ENCODE results near the gene SLC3A2.
"Not testable (repeated sequence)": the region's sequence is repeated elsewhere in the genome, so short reads cannot be mapped to it uniquely, and the experiment has no call there.

The SLC3A2 gene

DNA sequence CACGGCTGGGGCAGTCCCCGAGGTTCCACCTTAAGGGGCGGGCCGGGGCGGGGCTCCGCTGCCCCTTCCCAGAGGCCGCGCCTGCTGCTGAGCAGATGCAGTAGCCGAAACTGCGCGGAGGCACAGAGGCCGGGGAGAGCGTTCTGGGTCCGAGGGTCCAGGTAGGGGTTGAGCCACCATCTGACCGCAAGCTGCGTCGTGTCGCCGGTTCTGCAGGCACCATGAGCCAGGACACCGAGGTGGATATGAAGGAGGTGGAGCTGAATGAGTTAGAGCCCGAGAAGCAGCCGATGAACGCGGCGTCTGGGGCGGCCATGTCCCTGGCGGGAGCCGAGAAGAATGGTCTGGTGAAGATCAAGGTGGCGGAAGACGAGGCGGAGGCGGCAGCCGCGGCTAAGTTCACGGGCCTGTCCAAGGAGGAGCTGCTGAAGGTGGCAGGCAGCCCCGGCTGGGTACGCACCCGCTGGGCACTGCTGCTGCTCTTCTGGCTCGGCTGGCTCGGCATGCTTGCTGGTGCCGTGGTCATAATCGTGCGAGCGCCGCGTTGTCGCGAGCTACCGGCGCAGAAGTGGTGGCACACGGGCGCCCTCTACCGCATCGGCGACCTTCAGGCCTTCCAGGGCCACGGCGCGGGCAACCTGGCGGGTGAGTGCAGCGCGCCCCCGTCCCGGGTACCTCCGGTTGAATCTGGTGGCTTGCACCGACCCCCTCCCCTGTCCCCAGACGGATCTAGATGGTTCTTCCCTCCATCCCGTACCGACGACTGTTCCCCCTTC lies at the start of gene SLC3A2:
SLC3A2 (plus strand) TSS at position 94 of the 776 bp plus-strand sequence; CDS start at position 222, 128 bp downstream.
- FAIRE-seq: no peak

DNA sequence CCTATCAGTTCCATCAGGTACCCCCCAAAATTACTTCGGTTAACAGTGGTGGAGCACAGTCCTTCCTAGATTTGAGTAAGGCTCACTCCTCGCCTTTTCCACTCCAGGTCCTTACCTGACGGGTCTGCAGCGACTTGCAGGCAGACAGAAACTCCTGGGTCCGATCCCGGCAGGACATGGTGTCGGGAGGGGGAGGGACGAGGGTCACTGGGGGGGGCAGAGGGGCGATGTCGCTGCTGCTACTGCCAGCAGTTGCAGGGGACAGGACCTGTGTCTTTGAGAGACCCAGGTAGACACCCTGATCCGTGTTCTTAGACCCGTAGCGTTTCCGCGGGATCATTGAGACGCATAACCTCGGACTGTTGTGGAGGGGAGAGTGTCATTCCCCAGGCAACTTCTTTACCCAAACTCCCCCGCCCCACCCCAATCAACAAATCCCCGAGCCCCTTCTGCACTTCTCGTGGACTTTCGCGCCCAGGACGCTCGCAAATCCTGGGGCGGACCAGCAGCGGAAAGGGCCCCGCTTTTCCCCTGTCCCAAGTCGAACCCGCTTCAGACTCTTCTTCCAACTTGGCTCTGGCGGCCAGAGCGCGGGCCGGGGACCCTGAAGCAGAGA lies 49.7 kb upstream of the SLC3A2 start:
- no peak for FAIRE-seq

DNA sequence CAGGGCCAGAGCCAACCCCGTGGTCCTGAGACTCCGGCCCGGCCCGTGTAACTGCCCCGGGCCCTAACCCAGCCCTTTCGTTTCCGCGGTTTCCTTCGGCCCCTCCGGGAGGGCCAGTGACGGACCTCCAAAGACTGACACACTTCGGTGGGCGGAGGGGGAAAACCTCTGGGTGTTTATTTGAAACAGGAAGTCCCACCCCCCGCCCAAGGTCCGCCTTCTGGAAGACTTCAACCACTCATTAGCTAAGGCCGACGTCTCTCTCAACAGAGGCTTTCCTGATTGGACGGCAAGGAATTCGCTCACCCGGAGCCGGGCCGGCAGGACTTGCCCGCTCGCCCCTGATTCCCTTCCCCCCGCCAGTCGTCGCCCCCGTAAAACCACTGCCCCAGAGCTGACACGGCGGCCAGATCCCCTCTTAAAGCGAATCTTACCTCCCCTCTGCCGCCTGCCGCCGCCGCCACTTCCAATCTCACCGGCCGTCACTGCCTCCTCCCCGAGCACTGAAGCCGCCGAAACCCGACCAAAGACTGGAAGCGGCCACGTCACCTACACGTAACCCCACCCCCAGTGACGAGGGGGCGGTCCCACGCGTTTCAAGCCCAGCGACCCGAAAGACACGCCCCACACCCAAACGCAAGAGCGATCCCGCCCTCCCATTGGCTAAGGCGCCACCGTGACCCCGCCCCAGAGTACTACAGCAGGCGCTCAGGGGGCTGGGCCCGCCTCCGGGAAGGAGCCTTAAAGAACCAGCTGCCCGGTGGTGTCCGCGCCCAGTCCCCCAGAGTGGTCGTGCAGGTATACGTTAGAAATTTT lies 49.0 kb upstream of the SLC3A2 start, which contains the start of gene STX5:
STX5 (minus strand) TSS at position 532 of the 816 bp plus-strand sequence. CDS start 808 bp downstream, outside the sequence.
- FAIRE-seq: peak; percentile 18

DNA sequence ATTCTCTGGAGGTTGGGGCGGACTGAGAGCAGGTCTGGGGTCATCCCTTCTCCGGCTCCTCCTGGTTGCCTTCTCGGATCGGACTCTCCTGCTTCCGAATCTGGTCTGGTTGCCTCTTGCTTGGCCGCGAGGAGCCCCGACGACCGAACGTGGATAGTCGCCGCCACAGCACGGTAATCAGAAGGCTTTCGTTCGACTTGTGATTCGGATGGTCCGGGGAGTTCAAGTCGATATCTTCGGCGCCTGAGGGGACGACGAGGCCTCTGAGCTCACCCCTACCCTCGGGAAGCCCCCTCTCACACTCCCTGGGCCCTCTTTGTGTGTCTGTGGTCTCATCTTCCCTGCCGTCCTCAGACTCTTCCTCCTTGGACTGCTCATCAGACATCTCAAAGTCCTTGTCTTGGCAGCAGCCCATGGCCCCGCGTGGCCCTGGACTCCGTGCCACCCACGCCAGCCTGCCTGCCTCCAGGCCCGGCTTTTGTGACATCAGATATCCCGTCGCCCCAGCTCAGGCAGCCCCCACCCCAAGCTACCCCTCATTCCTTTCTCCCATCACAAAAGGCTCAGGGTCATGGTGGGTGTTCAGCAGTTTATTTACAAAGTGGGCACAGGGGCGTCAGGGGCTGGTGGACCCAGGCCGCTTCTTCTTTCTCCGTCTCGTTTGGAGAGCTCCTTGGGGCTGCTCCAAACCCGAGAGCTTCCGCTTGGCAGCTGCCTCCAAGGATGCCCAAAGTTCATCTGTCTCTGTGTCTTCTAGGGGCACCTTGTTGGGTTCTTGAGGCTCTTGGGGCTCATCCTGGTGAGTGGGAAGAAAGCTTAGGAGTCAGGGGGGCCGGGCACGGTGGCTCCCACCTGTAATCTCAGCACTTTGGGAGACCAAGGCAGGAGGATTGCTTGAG lies 48.1 kb upstream of the SLC3A2 start, which contains the start of gene TEX54:
TEX54 (minus strand) TSS at position 506 of the 899 bp plus-strand sequence.
- no peak for FAIRE-seq

DNA sequence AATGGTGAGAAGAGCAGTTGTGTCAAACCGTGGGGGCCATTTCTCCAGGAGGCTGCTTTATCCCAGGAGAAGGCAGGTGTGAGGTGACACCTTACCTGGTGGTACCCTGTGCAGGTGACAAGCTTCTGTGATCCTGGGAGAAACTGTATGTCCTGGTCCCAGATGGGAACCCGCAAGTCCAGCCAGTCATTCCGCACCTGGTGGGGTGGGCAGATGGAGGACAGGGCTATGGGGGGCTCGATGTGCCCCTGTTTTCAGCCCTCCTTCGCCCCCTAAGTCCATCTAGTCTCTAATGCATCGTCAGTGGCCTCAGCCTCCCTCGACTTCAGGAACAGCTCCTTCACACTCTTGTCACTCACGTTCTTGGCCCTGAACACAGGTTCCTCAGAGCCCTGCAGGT lies 45.4 kb upstream of the SLC3A2 start:
- no peak for FAIRE-seq

DNA sequence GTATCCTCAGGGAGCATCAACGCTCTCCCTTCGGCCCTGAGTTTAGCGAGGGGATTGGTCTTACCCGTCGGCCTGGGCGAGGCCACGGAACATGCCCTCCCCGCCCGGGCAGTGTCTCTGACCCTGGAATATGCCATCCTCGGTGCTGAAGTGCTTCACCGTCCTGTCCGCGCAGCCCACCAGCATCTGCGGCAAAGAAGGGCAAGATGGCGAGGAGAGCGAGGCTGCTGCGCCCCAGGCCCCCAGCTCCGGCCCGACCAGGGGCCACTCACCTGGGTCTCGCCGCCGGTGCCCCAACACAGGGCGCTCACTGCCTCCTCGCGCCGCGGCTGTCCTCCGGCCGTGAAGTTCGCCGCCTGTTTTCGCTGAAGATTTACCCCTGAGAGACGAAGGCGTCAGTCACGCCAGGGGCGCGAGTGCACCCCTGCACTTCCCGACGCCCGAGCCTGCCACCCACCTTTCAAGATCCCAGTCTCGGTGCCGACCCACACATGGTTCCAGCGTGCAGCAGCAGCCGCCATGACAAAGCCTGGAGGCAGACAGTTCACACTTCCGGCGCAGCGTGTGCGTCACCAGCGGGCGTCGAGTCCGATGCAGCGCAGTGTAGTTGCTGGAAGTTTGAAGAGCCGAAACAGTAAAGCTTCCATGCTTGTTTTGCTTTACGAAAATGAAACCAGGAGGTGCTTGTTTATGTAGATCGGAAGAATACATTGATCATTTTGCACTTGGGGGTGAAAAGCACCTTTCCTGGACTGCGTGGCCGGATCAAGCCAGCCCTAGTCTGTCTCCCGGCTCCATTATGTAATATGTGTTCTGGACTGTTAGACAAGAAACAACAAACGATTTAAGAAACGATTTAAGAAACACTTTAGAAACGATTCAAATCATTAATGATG lies 41.4 kb upstream of the SLC3A2 start, which contains the start of gene WDR74:
WDR74 (minus strand) TSS at position 541 of the 896 bp plus-strand sequence; CDS start at position 521, 20 bp downstream.
- FAIRE-seq: no peak

DNA sequence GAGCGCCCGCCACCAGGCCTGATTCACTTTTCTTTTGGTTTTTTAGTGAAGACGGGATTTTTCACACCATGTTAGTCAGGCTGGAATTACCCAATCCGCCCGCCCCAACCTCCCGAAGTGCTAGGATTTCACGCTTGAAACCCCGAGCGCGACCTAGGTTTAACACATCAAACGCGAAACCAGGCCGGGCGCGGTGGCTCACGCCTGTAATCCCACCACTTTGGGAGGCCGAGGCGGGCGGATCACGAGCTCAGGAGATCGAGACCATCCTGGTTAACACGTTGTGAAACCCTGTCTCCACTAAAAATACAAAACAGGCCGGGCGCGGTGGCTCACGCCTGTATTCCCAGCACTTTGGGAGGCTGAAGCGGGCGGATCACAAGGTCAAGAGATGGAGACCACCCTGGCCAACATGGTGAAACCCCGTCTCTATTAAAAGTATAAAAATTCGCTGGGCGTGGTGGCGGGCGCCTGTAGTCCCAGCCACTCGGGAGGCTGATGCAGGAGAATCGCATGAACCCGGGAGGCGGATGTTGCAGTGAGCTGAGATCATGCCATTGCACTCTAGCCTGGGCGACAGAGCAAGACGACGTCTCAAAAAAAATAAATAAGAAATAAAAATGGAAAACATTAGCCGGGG lies 39.9 kb upstream of the SLC3A2 start:
- FAIRE-seq: not testable (repeated sequence)

DNA sequence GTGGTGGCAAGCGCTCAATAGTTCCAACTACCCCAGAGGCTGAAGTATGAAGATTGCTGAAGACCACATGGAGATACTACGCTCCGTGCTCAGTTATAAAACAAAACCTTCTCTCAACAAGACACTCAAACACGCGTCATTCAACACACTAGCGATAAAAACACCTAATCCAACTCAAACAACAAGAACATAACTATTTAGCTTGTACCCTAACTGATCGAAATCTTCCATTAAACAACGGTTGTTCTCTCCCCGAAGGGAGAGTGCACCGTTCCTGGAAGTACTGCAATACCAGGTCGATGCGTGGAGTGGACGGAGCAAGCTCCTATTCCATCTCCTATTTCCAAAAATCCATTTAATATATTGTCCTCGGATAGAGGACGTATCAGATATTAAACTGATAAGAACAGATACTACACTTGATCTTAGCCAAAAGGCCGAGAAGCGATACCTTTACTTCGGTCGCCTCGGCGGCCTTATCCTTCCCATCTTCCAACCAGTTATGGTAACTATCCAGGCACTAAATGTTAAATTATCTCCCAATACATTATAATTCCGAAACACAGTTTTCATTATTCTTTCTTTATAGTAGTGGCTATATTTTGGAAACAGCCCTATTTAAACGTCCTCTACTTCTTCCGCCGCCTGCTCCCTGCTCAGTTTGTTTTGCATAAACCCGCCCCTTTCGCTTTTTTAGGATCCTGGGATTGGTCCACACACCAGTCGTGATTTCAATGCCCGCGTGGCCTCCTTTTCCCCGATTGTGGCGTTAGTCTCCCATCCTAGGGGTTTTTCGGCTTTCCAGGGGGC lies 39.1 kb upstream of the SLC3A2 start:
- peak; percentile 99 for FAIRE-seq

DNA sequence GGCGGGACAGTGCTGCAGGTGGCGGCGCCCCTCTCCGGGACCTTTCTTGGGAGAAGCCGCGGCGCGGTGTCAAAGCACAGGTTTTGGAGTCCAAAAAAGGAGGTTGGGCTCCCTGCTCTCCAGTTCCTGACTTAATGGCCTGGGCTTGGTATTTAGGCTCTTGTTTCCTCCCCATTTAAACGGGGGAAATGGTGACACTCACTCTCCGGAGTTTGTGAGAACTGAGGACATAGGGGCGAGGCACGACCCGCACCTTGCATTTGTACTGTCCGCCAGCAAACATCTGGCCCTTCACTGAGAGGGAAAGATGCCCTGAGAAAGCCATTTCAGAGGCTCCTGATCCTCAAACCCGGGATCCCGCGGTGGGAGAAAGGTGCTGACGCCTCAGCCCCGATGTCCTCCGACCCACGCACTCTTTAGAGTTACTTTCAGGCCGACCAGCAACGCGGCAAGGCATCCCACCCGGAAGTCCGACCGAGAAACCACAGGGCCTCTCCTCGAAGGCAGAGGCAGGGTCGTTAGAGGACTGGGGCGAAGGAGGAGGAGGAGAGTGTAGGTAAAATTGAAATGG lies 38.4 kb upstream of the SLC3A2 start:
- no peak for FAIRE-seq

DNA sequence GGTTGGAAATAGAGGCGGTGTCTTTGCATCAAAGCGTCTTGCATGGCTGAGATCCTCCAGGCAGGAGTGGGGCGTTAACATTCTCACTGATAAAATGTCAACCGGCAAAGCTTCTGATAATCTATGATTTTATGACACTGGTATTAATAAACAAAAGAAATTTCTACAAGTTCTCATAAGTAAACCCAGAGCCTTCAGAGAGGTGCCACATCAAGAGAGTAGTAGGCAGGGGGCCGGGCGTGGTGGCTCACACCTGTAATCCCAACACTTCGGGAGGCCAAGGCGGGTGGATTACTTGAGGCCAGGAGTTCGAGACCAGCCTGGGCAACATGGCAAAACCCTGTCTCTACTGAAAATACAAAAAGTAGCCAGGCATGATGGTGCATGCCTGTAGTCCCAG lies 37.8 kb upstream of the SLC3A2 start:
- not testable (repeated sequence) for FAIRE-seq

DNA sequence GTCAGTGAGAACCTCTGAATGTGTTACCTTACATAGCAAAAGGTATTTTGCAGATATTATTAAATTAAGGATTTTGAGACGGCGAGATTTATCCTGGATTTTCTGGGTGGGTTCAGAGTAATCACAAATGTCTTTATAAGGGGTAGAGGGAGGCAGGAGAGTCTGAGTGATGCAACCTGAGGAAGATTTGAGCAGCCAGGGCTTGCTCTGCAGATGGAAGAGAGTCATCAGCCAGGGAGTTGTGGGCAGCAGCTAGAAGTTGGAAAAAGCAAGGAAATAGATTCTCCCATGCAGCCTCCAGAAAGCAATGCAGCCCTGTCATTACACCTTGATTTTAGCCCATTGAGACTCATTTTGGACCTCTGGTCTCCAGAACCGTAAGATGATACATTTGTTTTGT lies 37.2 kb upstream of the SLC3A2 start:
- FAIRE-seq: no peak

DNA sequence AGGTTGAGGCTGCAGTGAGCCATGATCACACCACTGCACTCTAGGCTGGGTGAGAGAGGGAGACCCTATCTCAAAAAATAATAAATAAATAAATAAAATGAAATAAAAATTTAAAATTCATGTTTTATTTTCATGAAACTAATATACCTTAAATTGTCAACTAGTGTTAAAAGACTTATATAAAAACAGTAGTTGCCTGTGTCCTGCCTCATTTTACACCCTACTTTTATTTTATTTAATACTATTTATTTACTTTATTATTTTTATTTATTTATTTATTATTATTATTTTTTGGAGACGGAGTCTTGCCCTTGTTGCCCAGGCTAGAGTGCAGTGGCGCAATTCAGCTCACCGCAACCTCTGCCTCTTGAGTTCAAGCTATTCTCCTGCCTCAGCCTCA lies 36.5 kb upstream of the SLC3A2 start:
- FAIRE-seq: no peak

DNA sequence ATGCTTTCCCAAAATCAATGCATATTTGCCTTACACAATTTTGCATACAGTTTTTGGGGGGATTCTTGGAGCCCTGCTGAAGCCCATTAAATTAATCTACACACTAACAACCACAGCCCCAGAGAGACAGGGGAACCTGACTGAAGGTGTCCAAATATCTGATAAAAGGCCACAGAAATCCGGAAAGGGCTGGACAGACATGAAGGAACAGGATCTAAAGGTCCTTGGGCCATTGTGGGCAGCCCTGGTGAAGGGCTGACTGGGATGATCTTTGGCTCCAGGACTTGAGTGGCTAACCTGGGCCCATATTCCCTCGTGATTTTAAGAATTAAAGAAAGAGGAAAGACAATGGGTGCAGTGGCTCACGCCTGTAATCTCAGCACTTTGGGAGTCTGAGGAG lies 34.5 kb upstream of the SLC3A2 start:
- FAIRE-seq: no peak

DNA sequence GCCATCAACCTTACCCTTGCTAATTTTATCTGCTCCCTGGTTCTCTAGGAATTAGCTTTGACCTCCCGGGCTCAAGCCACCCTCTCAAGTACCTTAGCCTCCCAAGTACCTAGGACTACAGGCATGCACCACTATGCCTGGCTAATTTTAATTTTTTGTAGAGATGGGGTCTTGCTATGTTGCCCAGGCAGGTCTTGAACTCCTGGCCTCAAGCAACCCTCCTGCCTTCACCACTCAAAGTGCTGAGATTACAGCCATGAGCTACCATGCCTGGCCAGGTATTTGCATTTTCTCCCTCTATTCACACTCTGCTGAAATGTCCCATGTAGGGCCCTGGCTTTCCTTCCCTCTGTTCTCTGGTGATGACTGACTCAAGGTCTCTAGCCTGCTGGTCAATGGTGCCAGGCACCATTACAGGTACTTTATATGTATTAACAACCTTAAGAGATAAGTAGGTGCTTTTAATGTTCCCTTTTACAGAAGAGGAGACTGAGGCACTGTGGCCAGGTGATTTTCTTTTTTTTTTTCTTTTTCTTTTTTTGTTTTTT lies 32.9 kb upstream of the SLC3A2 start:
- no peak for FAIRE-seq

DNA sequence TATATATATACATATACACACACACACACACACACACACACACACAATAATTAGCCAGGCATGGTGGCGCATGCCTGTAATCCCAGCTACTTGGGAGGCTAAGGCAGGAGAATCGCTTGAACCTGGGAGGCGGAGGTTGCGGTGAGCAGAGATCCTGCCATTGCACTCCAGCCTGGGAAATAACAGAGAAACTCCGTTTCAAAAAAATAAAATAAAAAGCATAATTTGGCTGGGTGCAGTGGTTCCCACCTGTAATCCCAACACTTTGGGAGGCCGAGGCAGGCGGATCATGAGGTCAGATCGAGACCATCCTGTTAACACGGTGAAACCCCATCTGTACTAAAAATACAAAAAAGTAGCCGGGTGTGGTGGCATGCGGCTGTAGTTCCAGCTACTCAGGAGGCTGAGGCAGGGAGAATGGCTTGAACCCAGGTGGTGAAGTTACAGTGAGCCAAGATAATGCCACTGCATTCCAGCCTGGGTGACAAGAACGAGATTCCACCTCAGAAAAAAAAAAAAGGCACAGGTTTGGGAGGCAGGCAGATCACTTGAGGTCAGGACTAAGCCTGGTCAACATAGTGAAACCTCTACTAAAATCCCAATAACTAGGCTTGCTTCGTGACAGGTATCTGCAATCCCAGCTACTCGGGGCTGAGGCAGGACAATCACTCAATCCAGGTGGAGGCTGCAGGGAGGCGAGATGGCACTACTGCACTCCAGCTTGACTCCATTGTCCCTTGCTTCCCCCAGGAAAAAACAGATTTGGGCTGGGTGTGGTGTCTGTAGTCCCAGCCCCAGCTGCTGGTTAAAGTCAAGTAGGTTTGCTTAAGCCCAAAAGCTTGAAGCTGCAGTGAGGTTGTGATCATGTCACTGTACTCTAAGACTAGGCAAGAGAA lies 29.5 kb upstream of the SLC3A2 start:
- FAIRE-seq: no peak

DNA sequence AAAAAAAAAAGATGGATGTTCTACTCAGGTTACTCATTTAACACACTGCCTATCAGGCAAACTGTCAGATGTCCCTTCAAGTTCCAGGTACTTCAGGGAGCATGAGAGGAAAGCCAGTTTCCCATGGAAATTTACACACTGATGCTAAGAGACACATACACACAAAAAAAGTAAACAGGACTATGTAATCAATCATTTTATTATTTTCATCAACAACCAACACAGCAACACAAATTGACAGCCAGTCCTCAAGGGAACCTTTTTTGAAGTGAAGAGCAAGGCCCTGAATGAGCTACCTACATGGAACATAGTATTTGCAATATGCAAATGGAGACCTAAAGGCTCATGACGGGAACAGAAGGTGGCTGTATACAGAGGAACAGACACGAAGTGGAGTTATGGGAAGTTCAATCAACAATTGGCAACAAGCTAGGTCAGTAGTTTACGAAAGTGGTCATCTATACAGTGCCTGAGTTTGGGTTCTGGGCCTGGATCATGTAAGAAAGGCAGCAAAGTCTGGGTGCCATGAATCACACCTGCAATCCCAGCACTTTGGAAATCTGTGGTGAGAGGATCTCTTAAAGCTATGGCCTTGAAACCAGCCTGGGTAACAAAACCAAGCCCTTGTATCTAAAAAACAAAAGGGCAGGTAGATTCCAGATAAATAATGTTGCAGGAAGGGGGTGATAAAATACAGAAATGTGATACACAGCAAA lies 28.7 kb upstream of the SLC3A2 start:
- FAIRE-seq: no peak
